Activated CD8-positive, alpha-beta memory T cell treated with anti-CD3 and anti-CD28 coated beads for 48 hours (primary cell): ENCODE data around the gene RPAIN.
"Not testable (repeated sequence)": the region's sequence is repeated elsewhere in the genome, so short reads cannot be mapped to it uniquely, and the experiment has no call there.

Experiments
- DNase-seq, 3 experiments: peaks; one replicate each; pipeline ENCODE4 v3.0.0-alpha.2; 2020; ENCODE audit warnings: low read depth in 2 of 3, low spot score in 2 of 3

Gene RPAIN

GRCh38 chr17:5429191-5429887 lies 9.4 kb downstream of the RPAIN start:
- no peak for DNase-seq

- DNase-seq = no peak
These were observed 10.5 kb downstream of the RPAIN start for GRCh38 chr17:5430413-5430999.

GRCh38 chr17:5431234-5431633 lies 11.3 kb downstream of the RPAIN start:
- not testable (repeated sequence) for DNase-seq

- no peak for DNase-seq
These were observed 12.1 kb downstream of the RPAIN start for GRCh38 chr17:5431949-5432556.

GRCh38 chr17:5434984-5435383 lies 15.0 kb downstream of the RPAIN start:
- no peak for DNase-seq

GRCh38 chr17:5435781-5436315 lies 15.9 kb downstream of the RPAIN start:
- DNase-seq = not testable (repeated sequence)

- no peak for DNase-seq
These were observed 17.8 kb downstream of the RPAIN start for GRCh38 chr17:5437721-5438317.

- DNase-seq = peak; percentile 79 to 91 (median 87)
These were observed 18.9 kb downstream of the RPAIN start, which contains the start of gene C1QBP for GRCh38 chr17:5438716-5439445. Gene C1QBP, minus strand, starts transcription at chr17:5439155. Its CDS starts 82 bp downstream, at chr17:5439073.

- DNase-seq = no peak
These were observed 19.4 kb downstream of the RPAIN start for GRCh38 chr17:5439446-5439764.

GRCh38 chr17:5443728-5444127 lies 23.7 kb downstream of the RPAIN start:
- DNase-seq = no peak

GRCh38 chr17:5444209-5444608 lies 24.2 kb downstream of the RPAIN start:
- DNase-seq = no peak

- DNase-seq = no peak
These were observed 26.8 kb downstream of the RPAIN start for GRCh38 chr17:5446786-5447185.

- DNase-seq = no peak
These were observed 44.9 kb downstream of the RPAIN start for GRCh38 chr17:5464717-5465507.

GRCh38 chr17:5466295-5466694 lies 46.3 kb downstream of the RPAIN start:
- no peak for DNase-seq

- DNase-seq = no peak
These were observed 47.4 kb downstream of the RPAIN start for GRCh38 chr17:5467416-5467815.

GRCh38 chr17:5468075-5468473 lies 48.1 kb downstream of the RPAIN start:
- peak in 1 of 3 experiments; percentile 21 for DNase-seq

GRCh38 chr17:5472511-5472910 lies 52.5 kb downstream of the RPAIN start:
- no peak for DNase-seq

GRCh38 chr17:5473906-5474305 lies 53.9 kb downstream of the RPAIN start:
- no peak for DNase-seq

GRCh38 chr17:5478992-5479391 lies 59.0 kb downstream of the RPAIN start:
- DNase-seq = no peak

GRCh38 chr17:5480962-5481361 lies 61.0 kb downstream of the RPAIN start:
- no peak for DNase-seq
